Pancreas (tissue), 10 donors: ENCODE measurements around the gene PLEKHG5. TPM values are rescaled to one million over a fixed set of nuclear protein-coding genes. Genes with fewer than 3 reads are reported as not detected.

Source experiments
- ATAC-seq, 4 donors: fragments of 200-7000 bp; cut with Tn5 transposase; one replicate each; pipeline versions ENCODE4 v1.8.0 to v1.9.1; 2020; ENCODE audit warnings: mild to moderate bottlenecking in 4 of 4, moderate library complexity in 4 of 4
- DNase-seq, 6 donors: peaks; one replicate each; pipeline ENCODE4 v3.0.0-alpha.2; 2020
- FAIRE-seq: peaks from 2 replicates; lab custom pipeline; 2012; peaks lifted over from hg19 to GRCh38; lab: Jason Lieb, UNC
- H3K27ac ChIP-seq, 4 donors: fragments of 200-600 bp; sonication (generic); 1 replicate in 3 of 4; 2 replicates in 1 of 4; pipeline versions ENCODE4 v1.5.0 to v1.8.0; 2020
- H3K27me3 ChIP-seq, 4 donors: fragments of 200-600 bp; one replicate each; pipeline ENCODE4 v1.8.0; 2021
- H3K36me3 ChIP-seq, 3 donors: fragments of 200-600 bp; sonication (generic) in 1 of 3; one replicate each; pipeline versions ENCODE4 v1.5.0 to v1.8.0; 2020 to 2021
- H3K4me1 ChIP-seq, 3 donors: fragments of 200-600 bp; one replicate each; pipeline ENCODE4 v1.8.0; 2021
- H3K4me3 ChIP-seq, 4 donors: fragments of 200-600 bp; sonication (generic) in 2 of 4; one replicate each; pipeline versions ENCODE4 v1.5.0 to v1.8.0; 2020 to 2021
- H3K9me3 ChIP-seq, 4 donors: fragments of 200-600 bp; one replicate each; pipeline ENCODE4 v1.8.0; 2021
- WGBS, 2 donors: extraction: QIAGEN DNeasy Blood & Tissue Kit; methylation state at CpG; one replicate each; pipeline ENCODE4 v1.1.7; 2013; 5-methylcytosine and 5-hydroxymethylcytosine counted together
- intact Hi-C, 3 donors: fragments of 100-400 bp; cut with DNase I; formaldehyde crosslinking; loops; one replicate each; pipeline versions ENCODE4 v1.11.1 to v1.14.2; 2022
- polyA plus RNA-seq, 2 donors: library from polyadenylated mRNA; stranded (reverse); fragments of 200-250 nt; gene quantifications; one replicate each; pipeline ENCODE4 v1.2.3, GENCODE V29; 2013
- total RNA-seq, 6 donors: library from RNA; stranded (reverse); fragmentation: NEBNext Ultra II Directional in 4 of 6; extraction: Animal tissue kit (Norgen Biotek cat#: 25700) in 4 of 6; gene quantifications; one replicate each; pipeline versions ENCODE4 v1.2.1 to v1.2.4, GENCODE V29; 2021 to 2023
- TF ChIP-seq, protein P1 (sequence below), 4 donors: fragments of 200-600 bp; sonication (generic) in 3 of 4; IDR thresholded peaks; one replicate each; pipeline versions ENCODE4 v1.5.0 to v1.8.0; 2021; ENCODE audit warnings: antibody characterized with exemption in 4 of 4
- donor health status: healthy with polysubstance abuse.
- donor health status: DM: no; HTN: no; CAD: no; lungs with moderate emphysema.
- donor health status: DM: no; HTN: no; CAD: no.
- donor health status: control.
- donor health status: control.
- donor health status: Bipolar disorder and iron deficiency.
- donor health status: DM: yes; HTN: yes; CAD: no.
- donor health status: DM: no; HTN: no; CAD: no.
- donor health status: DM: no; HTN: no; CAD: no.
- donor health status: DM: yes; HTN: yes; CAD: no.

The PLEKHG5 gene
- total and polyA plus RNA-seq, 8 donors = 1.5 to 7.3 (median 2.8) TPM

DNA sequence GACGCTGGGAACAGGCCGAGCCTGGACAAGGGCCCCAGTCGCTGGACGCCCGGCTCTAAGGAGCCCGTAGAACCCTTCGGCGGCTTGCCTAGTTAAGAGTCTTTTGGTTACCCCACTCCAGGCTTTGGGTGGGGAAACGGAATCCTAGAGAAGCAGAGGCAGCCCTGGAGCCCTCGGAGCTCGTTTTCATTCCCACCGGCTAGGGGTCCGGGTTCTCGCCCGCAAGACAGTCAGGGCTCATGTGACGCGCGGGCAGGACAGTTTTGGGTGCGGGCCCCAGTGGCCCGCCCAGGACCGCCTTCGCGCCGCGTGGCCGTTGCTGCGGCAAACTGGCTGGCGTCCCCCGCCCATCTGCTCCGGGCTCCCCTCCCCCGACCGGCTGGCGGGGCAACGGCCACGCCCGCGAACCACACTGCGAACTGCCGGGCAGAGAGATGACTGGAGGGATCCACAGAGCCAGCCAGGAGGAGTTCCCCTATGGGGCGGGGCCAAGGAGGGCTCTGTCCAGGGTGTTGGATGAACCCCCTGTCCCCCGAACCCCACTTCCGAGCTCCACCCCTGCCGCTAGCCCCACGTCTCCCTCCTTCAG is 70.9 kb downstream of the PLEKHG5 start:
- 25 to 27% methylated on average over 35 to 44 of the region's 44 CpGs for WGBS, 2 donors
- TF ChIP-seq, protein P1, sequence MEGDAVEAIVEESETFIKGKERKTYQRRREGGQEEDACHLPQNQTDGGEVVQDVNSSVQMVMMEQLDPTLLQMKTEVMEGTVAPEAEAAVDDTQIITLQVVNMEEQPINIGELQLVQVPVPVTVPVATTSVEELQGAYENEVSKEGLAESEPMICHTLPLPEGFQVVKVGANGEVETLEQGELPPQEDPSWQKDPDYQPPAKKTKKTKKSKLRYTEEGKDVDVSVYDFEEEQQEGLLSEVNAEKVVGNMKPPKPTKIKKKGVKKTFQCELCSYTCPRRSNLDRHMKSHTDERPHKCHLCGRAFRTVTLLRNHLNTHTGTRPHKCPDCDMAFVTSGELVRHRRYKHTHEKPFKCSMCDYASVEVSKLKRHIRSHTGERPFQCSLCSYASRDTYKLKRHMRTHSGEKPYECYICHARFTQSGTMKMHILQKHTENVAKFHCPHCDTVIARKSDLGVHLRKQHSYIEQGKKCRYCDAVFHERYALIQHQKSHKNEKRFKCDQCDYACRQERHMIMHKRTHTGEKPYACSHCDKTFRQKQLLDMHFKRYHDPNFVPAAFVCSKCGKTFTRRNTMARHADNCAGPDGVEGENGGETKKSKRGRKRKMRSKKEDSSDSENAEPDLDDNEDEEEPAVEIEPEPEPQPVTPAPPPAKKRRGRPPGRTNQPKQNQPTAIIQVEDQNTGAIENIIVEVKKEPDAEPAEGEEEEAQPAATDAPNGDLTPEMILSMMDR (IDR thresholded peaks at IDR 0.05) = no peak
- no peaks in the 10 kb centered on the region for H3K36me3 ChIP-seq
- peaks cover 0 to 41% (median 16%) of the 10 kb centered on the region in 4 donors for H3K27me3 ChIP-seq
- intact Hi-C loops = no loop called here
- no peaks in the 10 kb centered on the region for H3K9me3 ChIP-seq
- FAIRE-seq (no peak), DNase-seq (peak in 1 of 6 donors; percentile 68), ATAC-seq (no peak)
- no peak overlapping the region for H3K27ac ChIP-seq
- peak overlapping the region in 1 of 4 donors; percentile 23 for H3K4me3 ChIP-seq
- H3K4me1 ChIP-seq = peaks cover 7 to 19% (median 11%) of the 10 kb centered on the region in 3 donors

DNA sequence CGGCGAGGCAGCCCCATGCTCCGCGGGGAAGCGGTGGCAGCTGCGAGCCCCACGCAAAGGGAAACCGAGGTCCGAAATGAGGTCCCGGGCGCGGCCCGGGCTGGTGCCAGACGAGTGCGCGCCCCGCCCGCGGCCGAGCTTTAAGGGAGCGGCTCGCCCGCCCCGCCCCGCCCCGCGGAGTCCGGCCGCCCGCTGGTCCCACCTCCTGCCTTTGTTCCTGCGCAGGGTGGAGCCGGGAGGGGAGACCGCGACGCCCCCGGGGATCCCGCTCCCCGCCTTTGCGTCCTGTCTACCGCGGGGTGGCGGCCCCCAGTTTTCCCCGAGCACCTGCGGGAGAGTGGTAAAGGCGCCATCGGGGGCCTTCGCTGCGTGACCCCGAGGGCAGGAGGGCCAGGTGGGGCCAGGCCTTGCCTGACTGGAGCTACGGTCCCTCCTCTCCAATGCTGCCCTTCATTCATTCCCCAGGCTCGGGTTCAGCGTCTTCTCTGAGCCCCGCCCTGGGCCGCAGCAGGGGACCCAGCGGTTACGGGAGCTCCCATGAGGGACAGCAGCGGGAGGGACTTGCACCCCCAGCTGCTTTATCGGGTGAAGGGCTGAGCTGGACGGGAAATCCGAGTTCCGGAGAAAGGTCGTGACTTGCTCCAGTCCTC is 71.5 kb downstream of the PLEKHG5 start, which contains the start of gene HES2:
Gene HES2 (minus strand): TSS at position 116 of the 650 bp plus-strand sequence. CDS start 99 bp downstream, at position 17.
- Histone ChIP-seq H3K27me3 (peaks cover 0 to 36% (median 13%) of the 10 kb centered on the region in 4 donors), H3K27ac (no peak within 1 kb of the TSS)
- 2 to 3% methylated on average over 61 to 62 of the region's 62 CpGs for WGBS, 2 donors

DNA sequence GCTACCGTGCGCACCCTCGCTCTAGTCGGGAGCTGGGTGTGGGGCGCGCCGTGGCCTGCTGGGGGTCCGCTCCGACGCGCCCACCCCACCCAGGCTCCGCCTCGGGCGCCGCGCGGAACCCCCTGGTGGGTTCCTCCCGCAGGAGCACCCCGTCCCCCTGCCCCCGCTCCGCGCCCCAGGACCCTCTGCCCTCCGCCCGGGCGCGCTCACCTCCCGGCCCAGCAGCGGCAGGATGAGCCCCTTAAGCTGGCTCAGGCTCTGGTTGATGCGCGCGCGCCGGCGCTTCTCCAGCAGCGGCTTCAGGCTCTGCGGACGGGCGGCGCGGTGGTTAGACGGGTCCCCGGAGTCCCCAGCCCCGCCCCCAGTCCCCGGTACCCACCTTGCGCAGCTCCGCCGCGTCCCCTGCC is 72.1 kb downstream of the PLEKHG5 start:
- H3K4me1 ChIP-seq = peaks cover 7 to 24% (median 11%) of the 10 kb centered on the region in 3 donors
- TF ChIP-seq, protein P1 (IDR thresholded peaks at IDR 0.05) = no peak
- H3K27ac ChIP-seq = no peak overlapping the region
- no peaks in the 10 kb centered on the region for H3K36me3 ChIP-seq
- 1 to 3% methylated on average over 27 to 48 of the region's 48 CpGs for WGBS, 2 donors
- H3K9me3 ChIP-seq = no peaks in the 10 kb centered on the region
- peak overlapping the region in 3 of 4 donors; percentile 10 to 43 (median 23) for H3K4me3 ChIP-seq
- H3K27me3 ChIP-seq = peaks cover 0 to 36% (median 12%) of the 10 kb centered on the region in 4 donors
- DNase-seq (no peak), ATAC-seq (no peak), FAIRE-seq (no peak)
- intact Hi-C loops = no loop called here

More for the DNA sequence above, 71.5 kb downstream of the PLEKHG5 start, which contains the start of gene HES2:
- Histone ChIP-seq H3K36me3 (no peaks in the 10 kb centered on the region), H3K4me1 (peaks cover 7 to 24% (median 11%) of the 10 kb centered on the region in 3 donors), H3K9me3 (no peaks in the 10 kb centered on the region), H3K4me3 (peak within 1 kb of the TSS in 3 of 4 donors; percentile 10 to 43 (median 23))
- FAIRE-seq (no peak), ATAC-seq (peak in 3 of 4 donors; percentile 16 to 49 (median 26)), DNase-seq (peak in 2 of 6 donors; percentile 67 to 70)
- intact Hi-C loops = no loop called here
- TF ChIP-seq, protein P1 (IDR thresholded peaks at IDR 0.05) = no peak

DNA sequence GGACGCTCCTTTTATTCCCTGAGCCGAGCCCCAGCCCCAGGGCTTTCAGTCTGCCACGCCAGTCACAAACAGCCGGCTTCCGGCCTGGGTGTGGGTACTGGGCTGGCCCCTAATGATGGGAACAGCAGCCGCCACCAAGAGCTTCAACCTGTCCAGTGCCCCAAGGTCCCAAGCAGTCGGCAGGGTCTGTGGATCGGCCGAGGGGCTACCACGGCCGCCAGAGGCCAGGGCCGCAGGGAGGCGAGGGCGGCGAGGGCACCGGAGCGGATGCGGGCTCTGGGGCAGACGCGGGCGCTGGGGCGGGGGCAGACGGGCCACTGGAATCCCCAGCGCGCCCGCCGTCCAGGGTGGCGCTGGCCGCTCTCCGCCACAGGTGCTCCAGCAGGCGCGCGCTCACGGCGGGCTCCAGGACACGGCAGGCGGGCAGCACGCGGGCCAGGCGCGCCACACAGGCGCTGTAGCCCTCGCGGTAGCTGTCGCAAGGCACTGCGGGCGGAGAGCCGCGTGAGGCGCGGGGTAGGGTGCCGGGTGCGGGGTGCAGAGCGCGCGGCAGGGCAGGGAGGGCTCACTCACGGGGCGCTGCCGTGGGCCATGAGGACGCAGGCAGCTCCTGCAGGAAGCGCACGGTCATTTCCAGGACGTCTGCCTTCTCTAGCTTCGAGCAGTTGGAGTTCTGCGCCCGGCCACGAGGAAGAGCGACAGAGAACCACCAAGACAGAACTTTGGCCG is 72.6 kb downstream of the PLEKHG5 start:
- no peaks in the 10 kb centered on the region for H3K36me3 ChIP-seq
- ATAC-seq = no peak
- H3K27ac ChIP-seq = no peak overlapping the region
- intact Hi-C loops = no loop called here
- H3K4me3 ChIP-seq = peak overlapping the region in 1 of 4 donors; percentile 43
- peaks cover 3 to 20% (median 11%) of the 10 kb centered on the region in 3 donors for H3K4me1 ChIP-seq
- peak in 1 of 6 donors; percentile 67 for DNase-seq
- 6% methylated on average over 36 to 69 of the region's 69 CpGs for WGBS, 2 donors
- FAIRE-seq = no peak
- H3K27me3 ChIP-seq = peaks cover 0 to 36% (median 9%) of the 10 kb centered on the region in 4 donors
- H3K9me3 ChIP-seq = no peaks in the 10 kb centered on the region
- TF ChIP-seq, protein P1 (IDR thresholded peaks at IDR 0.05) = no peak
